CD4-positive, alpha-beta T cell treated with Interleukin-6 at 100 ng/mL for 8 hours (primary cell): ENCODE results near the gene SVEP1.
"Not testable (repeated sequence)": the region's sequence is repeated elsewhere in the genome, so short reads cannot be mapped to it uniquely, and the experiment has no call there.

Experiments used
- DNase-seq: peaks from one replicate; pipeline ENCODE4 v3.0.0-alpha.2; 2020; ENCODE audit warnings: mixed read lengths, low spot score

Gene SVEP1

GRCh38 chr9:110443866-110444220 lies 135.7 kb downstream of the SVEP1 start:
- no peak for DNase-seq

GRCh38 chr9:110443146-110443865 lies 136.2 kb downstream of the SVEP1 start:
- no peak for DNase-seq

GRCh38 chr9:110440796-110441195 lies 138.7 kb downstream of the SVEP1 start:
- DNase-seq: no peak

GRCh38 chr9:110440172-110440571 lies 139.4 kb downstream of the SVEP1 start:
- DNase-seq: no peak

- DNase-seq: no peak
These were observed 147.3 kb downstream of the SVEP1 start for GRCh38 chr9:110432253-110432652.

GRCh38 chr9:110429453-110429852 lies 150.1 kb downstream of the SVEP1 start:
- DNase-seq: no peak

- no peak for DNase-seq
These were observed 151.9 kb downstream of the SVEP1 start for GRCh38 chr9:110427497-110428104.

GRCh38 chr9:110426052-110426709 lies 153.4 kb downstream of the SVEP1 start:
- DNase-seq: no peak

GRCh38 chr9:110414471-110414870 lies 165.1 kb downstream of the SVEP1 start:
- DNase-seq: no peak

- no peak for DNase-seq
These were observed 168.6 kb downstream of the SVEP1 start for GRCh38 chr9:110410961-110411360.

- DNase-seq: no peak
These were observed 170.9 kb downstream of the SVEP1 start for GRCh38 chr9:110408598-110408997.

GRCh38 chr9:110405858-110406443 lies 173.6 kb downstream of the SVEP1 start:
- no peak for DNase-seq

- no peak for DNase-seq
These were observed 175.1 kb downstream of the SVEP1 start for GRCh38 chr9:110404473-110404872.

- no peak for DNase-seq
These were observed 179.6 kb downstream of the SVEP1 start for GRCh38 chr9:110399983-110400382.

GRCh38 chr9:110398992-110399391 lies 180.5 kb downstream of the SVEP1 start:
- DNase-seq: not testable (repeated sequence)

GRCh38 chr9:110391826-110392485 lies 187.6 kb downstream of the SVEP1 start:
- DNase-seq: no peak

- no peak for DNase-seq
These were observed 190.3 kb downstream of the SVEP1 start for GRCh38 chr9:110389148-110389750.

GRCh38 chr9:110383491-110383890 lies 196.1 kb downstream of the SVEP1 start:
- no peak for DNase-seq

GRCh38 chr9:110382731-110383130 lies 196.8 kb downstream of the SVEP1 start:
- DNase-seq: no peak

- no peak for DNase-seq
These were observed 208.0 kb downstream of the SVEP1 start for GRCh38 chr9:110371411-110372007.

- DNase-seq: no peak
These were observed 209.2 kb downstream of the SVEP1 start for GRCh38 chr9:110370315-110370714.

- no peak for DNase-seq
These were observed 215.1 kb downstream of the SVEP1 start for GRCh38 chr9:110364451-110364850.
